GM21526 (cell line): Measurements from ENCODE around the gene ADAMTSL4.

Source experiments
- ATAC-seq: cut with Tn5 transposase; IDR thresholded peaks from one replicate; pipeline ENCODE4 v1.9.1; 2021; ENCODE audit warnings: moderate library complexity; ENCODE audit not compliant: unreplicated experiment, low FRiP score

Gene ADAMTSL4

DNA sequence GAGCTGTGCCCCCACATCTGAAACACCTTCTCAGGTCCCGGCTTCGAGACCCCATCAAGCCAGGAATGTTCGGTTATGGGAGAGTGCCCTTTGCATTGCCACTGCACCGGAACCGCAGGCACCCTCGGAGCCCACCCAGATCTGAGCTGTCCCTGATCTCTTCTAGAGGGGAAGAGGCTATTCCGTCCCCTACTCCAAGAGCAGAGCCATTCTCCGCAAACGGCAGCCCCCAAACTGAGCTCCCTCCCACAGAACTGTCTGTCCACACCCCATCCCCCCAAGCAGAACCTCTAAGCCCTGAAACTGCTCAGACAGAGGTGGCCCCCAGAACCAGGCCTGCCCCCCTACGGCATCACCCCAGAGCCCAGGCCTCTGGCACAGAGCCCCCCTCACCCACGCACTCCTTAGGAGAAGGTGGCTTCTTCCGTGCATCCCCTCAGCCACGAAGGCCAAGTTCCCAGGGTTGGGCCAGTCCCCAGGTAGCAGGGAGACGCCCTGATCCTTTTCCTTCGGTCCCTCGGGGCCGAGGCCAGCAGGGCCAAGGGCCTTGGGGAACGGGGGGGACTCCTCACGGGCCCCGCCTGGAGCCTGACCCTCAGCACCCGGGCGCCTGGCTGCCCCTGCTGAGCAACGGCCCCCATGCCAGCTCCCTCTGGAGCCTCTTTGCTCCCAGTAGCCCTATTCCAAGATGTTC lies 4.3 kb downstream of the ADAMTSL4 start:
- no peak for ATAC-seq

- ATAC-seq: no peak
Observed at GRCh38 chr1:150554086-150554452, 4.9 kb downstream of the ADAMTSL4 start.

- ATAC-seq: no peak
Observed at GRCh38 chr1:150555198-150555970, 6.2 kb downstream of the ADAMTSL4 start.

GRCh38 chr1:150555971-150556865 lies 7.0 kb downstream of the ADAMTSL4 start:
- ATAC-seq: no peak

DNA sequence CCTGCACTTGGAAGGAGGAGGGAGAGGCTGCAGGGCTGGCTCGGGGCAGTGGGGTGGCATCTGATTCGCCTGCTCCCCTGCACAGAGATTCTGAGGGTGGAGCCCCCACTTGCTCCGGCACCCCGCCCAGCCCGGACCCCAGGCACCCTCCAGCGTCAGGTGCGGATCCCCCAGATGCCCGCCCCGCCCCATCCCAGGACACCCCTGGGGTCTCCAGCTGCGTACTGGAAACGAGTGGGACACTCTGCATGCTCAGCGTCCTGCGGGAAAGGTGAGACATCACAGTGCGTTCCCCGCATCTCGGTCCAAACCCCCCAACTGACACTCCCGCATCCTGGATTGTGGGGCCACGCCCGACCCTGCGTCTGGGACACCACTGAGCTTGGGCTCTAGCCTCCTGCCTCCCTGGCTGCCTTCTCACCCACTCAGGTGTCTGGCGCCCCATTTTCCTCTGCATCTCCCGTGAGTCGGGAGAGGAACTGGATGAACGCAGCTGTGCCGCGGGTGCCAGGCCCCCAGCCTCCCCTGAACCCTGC lies 7.9 kb downstream of the ADAMTSL4 start:
- ATAC-seq: no peak

DNA sequence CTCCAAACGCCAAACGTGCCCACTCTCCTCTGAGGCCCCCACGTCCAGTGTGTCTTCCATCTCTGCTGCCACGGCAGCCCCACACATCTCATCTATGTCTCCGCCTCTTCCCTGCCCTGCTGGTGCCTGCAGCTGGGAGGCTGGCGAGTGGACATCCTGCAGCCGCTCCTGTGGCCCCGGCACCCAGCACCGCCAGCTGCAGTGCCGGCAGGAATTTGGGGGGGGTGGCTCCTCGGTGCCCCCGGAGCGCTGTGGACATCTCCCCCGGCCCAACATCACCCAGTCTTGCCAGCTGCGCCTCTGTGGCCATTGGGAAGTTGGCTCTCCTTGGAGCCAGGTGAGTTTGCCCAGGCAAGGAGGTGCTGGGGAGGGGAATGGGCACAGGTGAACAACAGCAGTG lies 8.6 kb downstream of the ADAMTSL4 start:
- ATAC-seq: no peak

DNA sequence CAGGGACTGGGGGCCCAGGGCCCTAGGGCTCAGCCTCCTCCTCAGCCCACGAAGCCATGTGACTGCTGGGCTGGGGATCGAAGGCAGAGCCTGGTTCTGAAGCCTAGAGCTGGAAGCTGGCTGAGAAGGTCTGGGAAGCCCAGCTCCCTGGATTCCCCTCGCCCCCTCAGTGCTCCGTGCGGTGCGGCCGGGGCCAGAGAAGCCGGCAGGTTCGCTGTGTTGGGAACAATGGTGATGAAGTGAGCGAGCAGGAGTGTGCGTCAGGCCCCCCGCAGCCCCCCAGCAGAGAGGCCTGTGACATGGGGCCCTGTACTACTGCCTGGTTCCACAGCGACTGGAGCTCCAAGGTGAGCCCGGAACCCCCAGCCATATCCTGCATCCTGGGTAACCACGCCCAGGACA lies 9.1 kb downstream of the ADAMTSL4 start:
- no peak for ATAC-seq

DNA sequence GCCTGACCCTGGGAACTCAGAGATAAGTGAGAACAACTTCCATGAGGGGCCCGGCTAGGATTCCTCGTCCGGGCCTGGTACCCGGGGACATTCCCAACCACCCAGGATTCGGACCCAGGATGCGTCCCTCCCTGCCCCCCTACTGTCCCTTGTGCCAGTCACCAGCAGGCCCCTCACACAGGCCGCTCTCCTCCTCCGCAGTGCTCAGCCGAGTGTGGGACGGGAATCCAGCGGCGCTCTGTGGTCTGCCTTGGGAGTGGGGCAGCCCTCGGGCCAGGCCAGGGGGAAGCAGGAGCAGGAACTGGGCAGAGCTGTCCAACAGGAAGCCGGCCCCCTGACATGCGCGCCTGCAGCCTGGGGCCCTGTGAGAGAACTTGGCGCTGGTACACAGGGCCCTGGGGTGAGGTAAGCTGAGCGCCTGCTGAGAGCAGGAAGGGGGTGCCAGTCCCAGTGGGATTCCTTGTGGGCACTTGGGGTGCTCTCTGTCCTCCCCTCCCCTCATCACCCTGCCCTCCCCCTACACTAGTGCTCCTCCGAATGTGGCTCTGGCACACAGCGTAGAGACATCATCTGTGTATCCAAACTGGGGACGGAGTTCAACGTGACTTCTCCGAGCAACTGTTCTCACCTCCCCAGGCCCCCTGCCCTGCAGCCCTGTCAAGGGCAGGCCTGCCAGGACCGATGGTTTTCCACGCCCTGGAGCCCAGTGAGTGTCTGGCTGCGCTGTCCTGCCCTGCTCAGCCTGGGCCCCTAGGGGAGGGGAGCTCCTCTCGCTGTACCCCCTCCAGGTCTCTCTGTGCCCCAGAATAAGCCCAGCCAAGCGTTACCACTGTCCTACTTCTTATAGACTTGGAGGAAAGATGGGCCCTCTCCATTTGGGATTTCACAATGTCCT lies 9.8 kb downstream of the ADAMTSL4 start:
- no peak for ATAC-seq

GRCh38 chr1:150559656-150560010 lies 10.4 kb downstream of the ADAMTSL4 start:
- no peak for ATAC-seq

- no peak for ATAC-seq
Observed at GRCh38 chr1:150560011-150560438, 10.8 kb downstream of the ADAMTSL4 start.

DNA sequence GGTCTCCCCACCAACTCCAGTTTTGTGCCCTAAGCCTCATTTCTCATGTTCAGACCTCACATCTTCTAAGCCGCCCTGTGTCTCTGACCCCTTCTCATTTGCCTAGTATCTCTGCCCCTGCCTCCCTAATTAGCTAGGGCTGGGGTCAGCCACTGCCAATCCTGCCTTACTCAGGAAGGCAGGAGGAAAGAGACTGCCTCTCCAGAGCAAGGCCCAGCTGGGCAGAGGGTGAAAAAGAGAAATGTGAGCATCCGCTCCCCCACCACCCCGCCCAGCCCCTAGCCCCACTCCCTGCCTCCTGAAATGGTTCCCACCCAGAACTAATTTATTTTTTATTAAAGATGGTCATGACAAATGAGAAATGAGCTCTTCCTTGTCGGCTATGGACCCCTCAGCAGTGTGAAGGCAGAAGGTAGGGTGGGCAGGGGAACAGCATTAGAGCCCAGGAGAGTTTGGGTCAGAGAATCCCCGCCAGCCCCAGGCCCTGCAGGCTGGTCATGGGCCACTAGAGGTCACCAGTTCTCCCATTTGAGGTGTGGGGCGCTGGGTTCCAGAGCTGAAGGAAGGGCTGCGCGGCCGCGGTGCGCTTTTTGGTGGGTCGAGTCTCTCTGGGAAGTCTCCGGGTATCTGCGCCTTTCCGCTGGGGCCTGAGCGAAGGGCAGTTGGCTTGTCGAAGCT lies 11.5 kb downstream of the ADAMTSL4 start:
- no peak for ATAC-seq

GRCh38 chr1:150561254-150561973 lies 12.2 kb downstream of the ADAMTSL4 start:
- no peak for ATAC-seq

- peak; percentile 28 for ATAC-seq
Observed at GRCh38 chr1:150561974-150562445, 12.8 kb downstream of the ADAMTSL4 start.

- peak; percentile 34 for ATAC-seq
Observed at GRCh38 chr1:150562446-150563339, 13.5 kb downstream of the ADAMTSL4 start.

GRCh38 chr1:150563340-150564038 lies 14.3 kb downstream of the ADAMTSL4 start:
- peak; percentile 19 for ATAC-seq

DNA sequence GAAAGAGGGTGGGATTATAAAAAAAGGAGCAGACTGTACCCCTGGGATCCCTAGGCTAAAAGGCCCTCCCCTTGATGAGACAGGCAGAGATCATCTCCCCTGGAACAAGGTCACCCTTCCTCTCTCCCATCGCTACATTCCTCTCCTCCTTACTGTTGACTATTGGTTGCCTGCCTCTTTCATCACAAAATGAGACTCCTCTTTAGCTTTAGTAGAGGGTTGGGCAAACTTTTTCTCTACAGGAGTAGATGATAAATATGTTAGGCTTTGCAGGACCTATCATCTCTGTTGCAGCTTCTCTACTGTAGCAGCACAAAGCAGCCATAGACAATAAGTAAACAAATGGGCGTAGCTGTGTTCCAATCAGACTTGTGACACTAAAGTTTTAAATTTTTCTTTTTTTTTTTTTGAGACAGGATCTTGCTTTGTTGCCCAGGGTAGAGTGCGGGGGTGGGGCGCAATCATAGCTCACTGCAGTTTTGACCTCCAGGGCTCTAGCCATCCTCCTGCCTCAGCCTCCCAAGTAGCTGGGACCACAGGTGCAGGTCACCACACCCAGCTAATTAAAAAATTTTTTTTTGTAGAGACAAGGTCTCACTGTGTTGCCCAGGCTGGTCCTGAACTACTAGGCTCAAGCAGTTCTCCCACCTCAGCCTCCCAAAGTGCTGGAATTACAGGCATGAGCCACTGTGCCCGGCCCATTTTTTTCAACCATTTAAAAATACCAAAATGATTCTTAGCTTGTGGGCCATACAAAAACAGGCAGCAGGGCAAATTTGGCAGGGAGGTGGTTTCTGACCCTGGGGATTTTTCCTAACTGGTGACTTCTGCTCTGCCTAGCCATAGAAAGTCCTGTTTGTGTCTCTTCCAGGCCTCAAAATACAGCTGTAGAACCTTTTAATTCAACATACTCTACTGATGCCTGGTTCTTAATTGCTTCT lies 15.1 kb downstream of the ADAMTSL4 start:
- ATAC-seq: no peak
